Measurements from ENCODE around the gene NFE2L2. TPM values are rescaled to one million over a fixed set of nuclear protein-coding genes. Genes with fewer than 3 reads are reported as not detected.
"Not testable (repeated sequence)": the region's sequence is repeated elsewhere in the genome, so short reads cannot be mapped to it uniquely, and the experiment has no call there.

NFE2L2 gene
- total RNA-seq, 1 donor from 2014 or later: 38.1 TPM

GRCh38 chr2:177237932-177238331, 26.6 kb downstream of the NFE2L2 start:
- no peak for DNase-seq (ENCODE audit: low read depth in 2 of 2)

- no peak for DNase-seq (ENCODE audit: low read depth in 2 of 2)
Observed at GRCh38 chr2:177235855-177236437, 28.6 kb downstream of the NFE2L2 start.

GRCh38 chr2:177234267-177234666, 30.3 kb downstream of the NFE2L2 start:
- DNase-seq (ENCODE audit: low read depth in 2 of 2): no peak

- no peak for DNase-seq (ENCODE audit: low read depth in 2 of 2)
Observed at GRCh38 chr2:177232098-177232704, 32.3 kb downstream of the NFE2L2 start.

GRCh38 chr2:177231270-177231669, 33.3 kb downstream of the NFE2L2 start:
- DNase-seq (ENCODE audit: low read depth in 2 of 2): no peak

GRCh38 chr2:177229442-177230242, 34.9 kb downstream of the NFE2L2 start:
- no peak for DNase-seq (ENCODE audit: low read depth in 2 of 2)

GRCh38 chr2:177225965-177226360, 38.6 kb downstream of the NFE2L2 start:
- no peak for DNase-seq (ENCODE audit: low read depth in 2 of 2)

GRCh38 chr2:177223436-177223835, 41.1 kb downstream of the NFE2L2 start:
- DNase-seq (ENCODE audit: low read depth in 2 of 2): not testable (repeated sequence)

- no peak for DNase-seq (ENCODE audit: low read depth in 2 of 2)
Observed at GRCh38 chr2:177221970-177222369, 42.6 kb downstream of the NFE2L2 start.

- no peak for DNase-seq (ENCODE audit: low read depth in 2 of 2)
Observed at GRCh38 chr2:177221534-177221933, 43.0 kb downstream of the NFE2L2 start.

GRCh38 chr2:177219787-177220186, 44.7 kb downstream of the NFE2L2 start:
- not testable (repeated sequence) for DNase-seq (ENCODE audit: low read depth in 2 of 2)

- DNase-seq (ENCODE audit: low read depth in 2 of 2): no peak
Observed at GRCh38 chr2:177217247-177217843, 47.2 kb downstream of the NFE2L2 start.

- DNase-seq (ENCODE audit: low read depth in 2 of 2): peak; percentile 91 to 95
Observed at GRCh38 chr2:177212891-177213856, 51.4 kb downstream of the NFE2L2 start.

GRCh38 chr2:177212106-177212890, 52.2 kb downstream of the NFE2L2 start, which contains the start of gene HNRNPA3:
Gene HNRNPA3, plus strand, starts transcription at chr2:177212794. Its CDS starts 6 bp downstream, at chr2:177212800.
- DNase-seq (ENCODE audit: low read depth in 2 of 2): peak; percentile 100

GRCh38 chr2:177211576-177212105, 52.9 kb downstream of the NFE2L2 start:
- no peak for DNase-seq (ENCODE audit: low read depth in 2 of 2)

GRCh38 chr2:177211169-177211568, 53.4 kb downstream of the NFE2L2 start:
- DNase-seq (ENCODE audit: low read depth in 2 of 2): no peak

GRCh38 chr2:177207101-177207500, 57.4 kb downstream of the NFE2L2 start:
- DNase-seq (ENCODE audit: low read depth in 2 of 2): no peak

GRCh38 chr2:177204417-177204816, 60.1 kb downstream of the NFE2L2 start:
- DNase-seq (ENCODE audit: low read depth in 2 of 2): no peak

GRCh38 chr2:177201919-177202346, 62.6 kb downstream of the NFE2L2 start:
- DNase-seq (ENCODE audit: low read depth in 2 of 2): no peak

- not testable (repeated sequence) for DNase-seq (ENCODE audit: low read depth in 2 of 2)
Observed at GRCh38 chr2:177200419-177200818, 64.1 kb downstream of the NFE2L2 start.
